ENCODE results near the gene USP3. TPM values are rescaled to one million over a fixed set of nuclear protein-coding genes. Genes with fewer than 3 reads are reported as not detected.

The USP3 gene
- total and polyA plus RNA-seq, 10 of the 15 experiments (the other 5 are each of a cell fraction or from before 2014, with no cell fraction given) = 23.8 to 64.5 (median 50.3) TPM

- TF ChIP-seq ZNF592 (IDR thresholded peaks at IDR 0.05) (no peak), BCL3 (IDR thresholded peaks at IDR 0.05; ENCODE audit: borderline replicate concordance, insufficient read depth, low read depth, low read length, poor library complexity, severe bottlenecking) (no peak), MTA2 (IDR thresholded peaks at IDR 0.05; ENCODE audit: low read depth) (no peak), POU2F2 (IDR thresholded peaks at IDR 0.05; ENCODE audit: borderline replicate concordance, low read depth, low read length) (no peak)
Measured at GRCh38 chr15:63636518-63637061, 132.2 kb downstream of the USP3 start (continued).

- ATAC-seq (peak; percentile 38; the same call in 2 of the 3 replicates), DNase-seq (ENCODE audit: low read depth, low spot score) (no peak), FAIRE-seq (no peak)
- Histone ChIP-seq H3K4me2 (ENCODE audit: control insufficient read depth, insufficient read depth) (no peak overlapping the region), H3K36me3 (ENCODE audit: control insufficient read depth in 2 of 2, insufficient read depth in 2 of 2, low read length in 1 of 2) (peaks cover 10 to 36% of the 10 kb centered on the region in 2 experiments), H4K20me1 (ENCODE audit: control insufficient read depth, insufficient read depth) (no peaks in the 10 kb centered on the region), H3K79me2 (ENCODE audit: control insufficient read depth, insufficient read depth, low read length) (no peaks in the 10 kb centered on the region), H3K27me3 (replicated peaks in 1 of 2; ENCODE audit: control insufficient read depth in 2 of 2, insufficient read depth in 2 of 2, low read length in 1 of 2) (no peaks in the 10 kb centered on the region), H3K27ac (ENCODE audit: control insufficient read depth, insufficient read depth) (no peak overlapping the region), H3K4me3 (no peak overlapping the region), H3K9ac (ENCODE audit: control insufficient read depth, insufficient read depth, low read length) (no peak overlapping the region), H2AFZ (ENCODE audit: control insufficient read depth, low read depth, low read length) (no peak overlapping the region), H3K4me1 (ENCODE audit: control insufficient read depth, insufficient read depth, low read length) (no peaks in the 10 kb centered on the region), H3K9me3 (replicated peaks; ENCODE audit: control insufficient read depth, insufficient read depth, low read length) (no peaks in the 10 kb centered on the region)
- intact Hi-C loops (cut with micrococcal nuclease; ENCODE audit: unreplicated experiment) = no loop called here
- SMC1A ChIA-PET (ENCODE audit: uncharacterized antibody, unreplicated experiment) = interaction anchor here (0.6 to 5.9 kb wide), 6 partner anchors 10 to 429 kb away, joined by 3 to 43 read pairs (median 3); no protein-coding TSS in a partner anchor
- RAD21 ChIA-PET (ENCODE audit: unreplicated experiment) = no interaction called here
- BruUV-seq (replicated peaks) = no TSS peak
- WGBS (ENCODE audit: insufficient coverage, insufficient replicate concordance, low lambda C conversion rate, missing lambda C conversion rate) = 95% methylated on average over 1 of the region's 1 CpG
- in situ Hi-C loops (cut with MboI) = no loop called here
- CTCF ChIA-PET = interaction anchor here (0.6 to 1.5 kb wide), 3 partner anchors 12 to 147 kb away, joined by 3 to 8 read pairs (median 4); no protein-coding TSS in a partner anchor
- POLR2A ChIA-PET = interaction anchor here (0.6 kb wide), 1 partner anchor 11 kb away, joined by 3 read pairs; no protein-coding TSS in a partner anchor
- TF ChIP-seq CBFB (IDR thresholded peaks at IDR 0.05; ENCODE audit: low read depth) = no peak
- TF ChIP-seq JUNB (IDR thresholded peaks at IDR 0.05) = 0 out of 2 replicates have a peak, but pooled peaks have one; percentile 15
- no peak for TF ChIP-seq SIX5 (IDR thresholded peaks at IDR 0.05; ENCODE audit: low read depth, low read length, severe bottlenecking)
- no peak for TF ChIP-seq ELK1 (IDR thresholded peaks at IDR 0.05; ENCODE audit: low read depth, low read length)
- TF ChIP-seq CTCF (IDR thresholded peaks at IDR 0.05 in 2 of 3, conservative IDR thresholded peaks at IDR 0.05 in 1 of 3; ENCODE audit: control insufficient read depth in 2 of 3, extremely low read depth in 1 of 3, insufficient read depth in 1 of 3, low read depth in 3 of 3, low read length in 3 of 3) = no peak
Measured at GRCh38 chr15:63638839-63639238, 134.4 kb downstream of the USP3 start.
